ENCODE measurements around the gene TICRR.

DNA sequence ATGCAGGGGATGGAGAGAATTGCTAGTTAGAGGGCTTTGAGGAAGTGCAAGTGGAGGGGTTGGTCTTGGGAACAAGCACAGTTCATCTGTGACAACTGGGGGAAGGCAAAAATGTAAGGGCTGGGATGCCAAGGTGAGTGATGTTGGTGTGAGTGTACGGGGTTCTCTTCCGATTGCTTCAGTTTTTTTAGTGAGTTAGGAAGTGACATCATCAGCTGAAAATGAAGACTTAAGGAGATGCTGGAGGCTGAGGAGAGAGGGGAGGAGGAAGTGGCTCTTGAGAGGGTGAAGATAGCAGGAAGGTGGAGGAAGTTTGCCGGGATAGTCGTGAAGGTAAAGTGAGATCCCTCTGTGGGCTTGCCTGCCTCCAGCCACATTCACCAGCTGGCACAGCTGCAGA is 12.7 kb downstream of the TICRR start:
- TF ChIP-seq, protein P1, sequence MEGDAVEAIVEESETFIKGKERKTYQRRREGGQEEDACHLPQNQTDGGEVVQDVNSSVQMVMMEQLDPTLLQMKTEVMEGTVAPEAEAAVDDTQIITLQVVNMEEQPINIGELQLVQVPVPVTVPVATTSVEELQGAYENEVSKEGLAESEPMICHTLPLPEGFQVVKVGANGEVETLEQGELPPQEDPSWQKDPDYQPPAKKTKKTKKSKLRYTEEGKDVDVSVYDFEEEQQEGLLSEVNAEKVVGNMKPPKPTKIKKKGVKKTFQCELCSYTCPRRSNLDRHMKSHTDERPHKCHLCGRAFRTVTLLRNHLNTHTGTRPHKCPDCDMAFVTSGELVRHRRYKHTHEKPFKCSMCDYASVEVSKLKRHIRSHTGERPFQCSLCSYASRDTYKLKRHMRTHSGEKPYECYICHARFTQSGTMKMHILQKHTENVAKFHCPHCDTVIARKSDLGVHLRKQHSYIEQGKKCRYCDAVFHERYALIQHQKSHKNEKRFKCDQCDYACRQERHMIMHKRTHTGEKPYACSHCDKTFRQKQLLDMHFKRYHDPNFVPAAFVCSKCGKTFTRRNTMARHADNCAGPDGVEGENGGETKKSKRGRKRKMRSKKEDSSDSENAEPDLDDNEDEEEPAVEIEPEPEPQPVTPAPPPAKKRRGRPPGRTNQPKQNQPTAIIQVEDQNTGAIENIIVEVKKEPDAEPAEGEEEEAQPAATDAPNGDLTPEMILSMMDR (IDR thresholded peaks at IDR 0.05), result no peak
- no peak for TF ChIP-seq EZH2 (IDR thresholded peaks at IDR 0.05; ENCODE audit: borderline replicate concordance, insufficient read depth, low read depth, low read length, poor library complexity, severe bottlenecking)
